ENCODE data around the gene PDZRN4.

Gene PDZRN4

DNA sequence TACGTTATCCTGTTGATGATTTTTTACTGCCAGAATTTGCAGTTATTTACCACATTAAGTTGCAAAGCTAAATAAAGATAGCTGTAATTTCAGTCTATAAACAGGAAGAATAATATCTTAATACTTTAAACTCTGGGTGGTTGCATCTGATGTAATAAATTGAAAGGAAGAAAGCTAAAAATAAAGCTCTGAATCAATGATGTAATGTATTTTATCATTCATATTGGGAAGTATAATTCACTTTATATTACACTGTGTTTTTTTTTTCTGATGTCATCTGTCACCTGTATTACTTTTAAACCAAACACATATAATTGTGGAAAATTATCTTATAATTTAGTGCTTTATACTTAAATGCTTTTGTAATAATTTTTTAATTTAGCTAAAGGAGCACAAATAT, 37.1 kb downstream of the PDZRN4 start:
- WGBS (ENCODE audit: insufficient coverage), result no CpG with 5 or more reads among the region's 1 CpG
- DNase-seq, result no peak
- Histone ChIP-seq H3K27ac (ENCODE audit: insufficient read depth in 1 of 2, low read depth in 1 of 2, low read length in 2 of 2, poor library complexity in 1 of 2, severe bottlenecking in 2 of 2) (no peak overlapping the region), H3K9me3 (ENCODE audit: control extremely low read depth in 1 of 5, control insufficient read depth in 4 of 5, insufficient read depth in 2 of 5, low read depth in 1 of 5, low read length in 4 of 5) (no peaks in the 10 kb centered on the region), H3K27me3 (replicated peaks in 2 of 5; ENCODE audit: control insufficient read depth in 4 of 5, insufficient read depth in 5 of 5, low read length in 4 of 5) (no peaks in the 10 kb centered on the region), H3K4me3 (ENCODE audit: control insufficient read depth in 1 of 7, extremely low read depth in 1 of 7, insufficient read depth in 4 of 7, low read depth in 2 of 7, low read length in 6 of 7) (no peak overlapping the region), H3K4me1 (ENCODE audit: control extremely low read depth in 1 of 4, control insufficient read depth in 4 of 4, insufficient read depth in 4 of 4, low read length in 3 of 4) (peaks cover 10 to 40% (median 22%) of the 10 kb centered on the region in 4 experiments), H3K36me3 (ENCODE audit: control insufficient read depth in 4 of 4, insufficient read depth in 4 of 4, low read length in 3 of 4) (no peaks in the 10 kb centered on the region)
- ChIA-PET POLR2A (no interaction called here), CTCF (interaction anchor here (1.1 to 1.5 kb wide), 2 partner anchors 18 to 33 kb away, joined by 3 read pairs; no protein-coding TSS in a partner anchor)

DNA sequence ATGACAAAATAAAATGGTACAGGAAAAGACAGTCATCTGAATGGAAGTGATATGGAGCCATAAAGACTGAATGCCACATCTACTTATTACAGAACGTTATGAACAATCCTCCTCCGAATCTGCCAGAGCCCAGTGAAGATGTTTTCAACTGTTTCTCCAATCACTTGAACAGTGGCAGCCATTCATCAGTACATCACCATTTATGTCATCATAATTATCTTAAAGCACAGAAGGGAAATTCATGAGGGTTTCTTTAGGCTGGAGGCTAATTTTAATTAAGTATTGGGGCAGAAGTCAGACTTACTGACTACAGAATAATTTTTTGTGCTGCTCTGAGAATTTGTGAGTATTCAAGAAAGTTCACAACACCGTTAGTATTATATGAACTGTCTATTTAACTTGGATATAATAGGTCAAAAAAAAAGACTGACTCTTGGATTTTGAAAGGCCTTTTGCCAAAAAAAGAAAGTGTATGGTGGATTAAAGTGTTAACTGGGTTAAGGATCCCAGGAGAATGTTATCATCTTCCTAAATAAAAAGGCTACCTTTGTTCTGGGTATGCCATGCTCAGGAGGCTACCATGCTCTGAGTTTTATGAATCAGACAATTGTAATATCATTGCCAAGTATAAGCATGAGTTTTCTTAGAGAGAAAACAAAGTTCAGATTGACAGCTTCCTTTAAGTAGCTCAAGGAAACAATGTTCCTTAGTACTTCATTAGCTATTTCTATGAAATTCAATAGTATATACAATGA, 40.1 kb downstream of the PDZRN4 start:
- no peak overlapping the region for H3K27ac ChIP-seq (ENCODE audit: insufficient read depth in 1 of 2, low read depth in 1 of 2, low read length in 2 of 2, poor library complexity in 1 of 2, severe bottlenecking in 2 of 2)
- 17% methylated on average over 2 of the region's 3 CpGs for WGBS (ENCODE audit: insufficient coverage)
- no peaks in the 10 kb centered on the region for H3K27me3 ChIP-seq (replicated peaks in 2 of 5; ENCODE audit: control insufficient read depth in 4 of 5, insufficient read depth in 5 of 5, low read length in 4 of 5)
- ChIA-PET CTCF (no interaction called here), POLR2A (no interaction called here)
- no peaks in the 10 kb centered on the region for H3K36me3 ChIP-seq (ENCODE audit: control insufficient read depth in 4 of 4, insufficient read depth in 4 of 4, low read length in 3 of 4)
- no peaks in the 10 kb centered on the region for H3K9me3 ChIP-seq (ENCODE audit: control extremely low read depth in 1 of 5, control insufficient read depth in 4 of 5, insufficient read depth in 2 of 5, low read depth in 1 of 5, low read length in 4 of 5)
- DNase-seq, result peak; percentile 12 to 60 (median 19)
- peak overlapping the region in 2 of 7 experiments; percentile 6 to 17 for H3K4me3 ChIP-seq (ENCODE audit: control insufficient read depth in 1 of 7, extremely low read depth in 1 of 7, insufficient read depth in 4 of 7, low read depth in 2 of 7, low read length in 6 of 7)
- H3K4me1 ChIP-seq (ENCODE audit: control extremely low read depth in 1 of 4, control insufficient read depth in 4 of 4, insufficient read depth in 4 of 4, low read length in 3 of 4), result peaks cover 0 to 17% (median 4%) of the 10 kb centered on the region in 4 experiments

DNA sequence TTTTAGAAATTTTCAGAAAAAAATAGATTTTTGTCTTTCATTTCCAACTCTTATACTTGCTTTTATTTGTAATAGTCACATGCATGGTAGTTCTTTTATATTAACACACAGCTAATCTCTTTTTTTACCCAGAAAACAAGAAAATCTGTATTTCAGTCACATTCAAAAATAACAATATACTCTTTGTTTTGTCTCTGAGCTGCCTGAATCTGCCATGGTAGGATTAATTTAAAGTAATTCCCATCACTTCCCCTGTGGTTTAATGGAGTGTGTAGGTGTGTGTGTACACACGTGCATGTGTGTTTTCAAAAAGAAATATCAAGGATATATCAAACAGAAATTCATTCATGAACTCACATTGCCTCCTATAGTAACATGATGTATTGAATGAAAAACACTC, 42.6 kb downstream of the PDZRN4 start:
- Histone ChIP-seq H3K4me1 (ENCODE audit: control extremely low read depth in 1 of 4, control insufficient read depth in 4 of 4, insufficient read depth in 4 of 4, low read length in 3 of 4) (peaks cover 0 to 7% (median 0%) of the 10 kb centered on the region in 4 experiments), H3K9me3 (ENCODE audit: control extremely low read depth in 1 of 5, control insufficient read depth in 4 of 5, insufficient read depth in 2 of 5, low read depth in 1 of 5, low read length in 4 of 5) (no peaks in the 10 kb centered on the region), H3K36me3 (ENCODE audit: control insufficient read depth in 4 of 4, insufficient read depth in 4 of 4, low read length in 3 of 4) (no peaks in the 10 kb centered on the region), H3K27me3 (replicated peaks in 2 of 5; ENCODE audit: control insufficient read depth in 4 of 5, insufficient read depth in 5 of 5, low read length in 4 of 5) (no peaks in the 10 kb centered on the region), H3K4me3 (ENCODE audit: control insufficient read depth in 1 of 7, extremely low read depth in 1 of 7, insufficient read depth in 4 of 7, low read depth in 2 of 7, low read length in 6 of 7) (no peak overlapping the region), H3K27ac (ENCODE audit: insufficient read depth in 1 of 2, low read depth in 1 of 2, low read length in 2 of 2, poor library complexity in 1 of 2, severe bottlenecking in 2 of 2) (no peak overlapping the region)
- ChIA-PET POLR2A (no interaction called here), CTCF (no interaction called here)
- no peak for DNase-seq
- no CpG with 5 or more reads among the region's 1 CpG for WGBS (ENCODE audit: insufficient coverage)

DNA sequence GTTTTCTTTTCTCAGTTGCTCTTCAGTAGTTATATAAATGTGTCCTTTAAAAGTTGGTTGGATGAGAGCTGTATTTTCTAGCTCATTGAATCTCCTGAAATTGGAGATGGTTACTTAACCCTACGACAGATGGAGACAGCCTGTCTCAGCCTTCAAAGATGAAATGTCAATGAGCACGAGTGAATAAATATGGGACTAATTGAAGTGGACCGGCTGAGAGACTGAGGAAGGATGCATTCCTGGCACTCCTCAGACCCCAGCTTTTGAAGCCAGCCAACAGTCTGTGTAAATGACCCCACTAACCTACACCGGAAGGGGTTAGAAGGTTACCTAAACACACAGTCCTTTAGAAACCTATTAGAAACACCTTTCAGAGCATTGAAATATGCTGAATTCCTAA, 46.6 kb downstream of the PDZRN4 start:
- WGBS (ENCODE audit: insufficient coverage), result 96% methylated on average over 3 of the region's 4 CpGs
- Histone ChIP-seq H3K36me3 (ENCODE audit: control insufficient read depth in 4 of 4, insufficient read depth in 4 of 4, low read length in 3 of 4) (no peaks in the 10 kb centered on the region), H3K4me3 (ENCODE audit: control insufficient read depth in 1 of 7, extremely low read depth in 1 of 7, insufficient read depth in 4 of 7, low read depth in 2 of 7, low read length in 6 of 7) (no peak overlapping the region), H3K4me1 (ENCODE audit: control extremely low read depth in 1 of 4, control insufficient read depth in 4 of 4, insufficient read depth in 4 of 4, low read length in 3 of 4) (no peaks in the 10 kb centered on the region), H3K9me3 (ENCODE audit: control extremely low read depth in 1 of 5, control insufficient read depth in 4 of 5, insufficient read depth in 2 of 5, low read depth in 1 of 5, low read length in 4 of 5) (no peaks in the 10 kb centered on the region), H3K27me3 (replicated peaks in 2 of 5; ENCODE audit: control insufficient read depth in 4 of 5, insufficient read depth in 5 of 5, low read length in 4 of 5) (no peaks in the 10 kb centered on the region), H3K27ac (ENCODE audit: insufficient read depth in 1 of 2, low read depth in 1 of 2, low read length in 2 of 2, poor library complexity in 1 of 2, severe bottlenecking in 2 of 2) (no peak overlapping the region)
- POLR2A ChIA-PET, result no interaction called here
- CTCF ChIA-PET, result interaction anchor here (1.1 kb wide), 1 partner anchor 31 kb away, joined by 4 read pairs; no protein-coding TSS in a partner anchor
- no peak for DNase-seq

DNA sequence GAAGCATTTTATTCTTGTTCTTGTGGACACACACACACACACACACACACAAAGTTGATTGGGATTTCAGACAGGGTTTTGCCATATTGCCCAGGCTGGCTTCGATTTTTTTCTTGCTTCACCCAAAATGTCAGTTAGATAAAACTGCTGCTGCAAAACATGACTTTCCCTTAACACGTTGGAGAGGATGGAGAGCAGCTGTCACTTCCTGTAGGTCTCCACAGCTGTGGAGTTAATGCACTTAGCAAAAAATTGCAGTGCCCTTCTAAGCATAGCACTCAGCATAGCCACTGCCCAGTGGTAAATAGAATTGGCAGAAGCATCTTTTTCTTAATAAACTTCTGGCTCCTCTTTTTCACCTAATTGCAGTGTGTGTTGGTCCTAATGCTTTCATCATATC, 54.5 kb downstream of the PDZRN4 start:
- Histone ChIP-seq H3K27me3 (replicated peaks in 2 of 5; ENCODE audit: control insufficient read depth in 4 of 5, insufficient read depth in 5 of 5, low read length in 4 of 5) (no peaks in the 10 kb centered on the region), H3K4me1 (ENCODE audit: control extremely low read depth in 1 of 4, control insufficient read depth in 4 of 4, insufficient read depth in 4 of 4, low read length in 3 of 4) (peaks cover 4 to 9% (median 5%) of the 10 kb centered on the region in 4 experiments), H3K36me3 (ENCODE audit: control insufficient read depth in 4 of 4, insufficient read depth in 4 of 4, low read length in 3 of 4) (no peaks in the 10 kb centered on the region), H3K9me3 (ENCODE audit: control extremely low read depth in 1 of 5, control insufficient read depth in 4 of 5, insufficient read depth in 2 of 5, low read depth in 1 of 5, low read length in 4 of 5) (no peaks in the 10 kb centered on the region), H3K4me3 (ENCODE audit: control insufficient read depth in 1 of 7, extremely low read depth in 1 of 7, insufficient read depth in 4 of 7, low read depth in 2 of 7, low read length in 6 of 7) (no peak overlapping the region), H3K27ac (ENCODE audit: insufficient read depth in 1 of 2, low read depth in 1 of 2, low read length in 2 of 2, poor library complexity in 1 of 2, severe bottlenecking in 2 of 2) (no peak overlapping the region)
- peak in 2 of 3 donors; percentile 63 to 82 for DNase-seq
- WGBS (ENCODE audit: insufficient coverage), result 0% methylated on average over 2 of the region's 2 CpGs
- ChIA-PET CTCF (interaction anchor here (1.0 to 1.1 kb wide), 2 partner anchors 17 to 21 kb away, joined by 3 read pairs; no protein-coding TSS in a partner anchor), POLR2A (interaction anchor here (0.7 kb wide), 1 partner anchor 410 kb away, joined by 4 read pairs; no protein-coding TSS in a partner anchor)

DNA sequence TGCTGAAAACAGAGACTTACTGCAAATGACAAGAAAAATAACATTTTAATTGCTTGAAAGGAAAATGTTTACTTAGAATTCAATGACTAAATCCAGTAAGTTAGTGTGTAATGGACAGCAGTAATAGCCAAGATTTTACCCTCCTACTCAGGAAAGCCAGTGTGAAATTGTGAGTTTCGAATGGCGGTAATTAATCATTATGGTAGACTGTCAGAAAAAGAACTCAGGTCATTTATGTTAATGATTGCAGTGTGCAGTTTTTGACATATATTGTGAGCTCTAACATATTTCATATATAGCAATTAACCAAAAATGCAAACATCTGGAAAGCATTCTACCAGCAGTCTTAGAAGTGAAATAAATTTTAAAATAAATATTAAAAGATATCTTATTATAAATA, 60.3 kb downstream of the PDZRN4 start:
- ChIA-PET CTCF (no interaction called here), POLR2A (no interaction called here)
- H3K36me3 ChIP-seq (ENCODE audit: control insufficient read depth in 4 of 4, insufficient read depth in 4 of 4, low read length in 3 of 4), result no peaks in the 10 kb centered on the region

DNA sequence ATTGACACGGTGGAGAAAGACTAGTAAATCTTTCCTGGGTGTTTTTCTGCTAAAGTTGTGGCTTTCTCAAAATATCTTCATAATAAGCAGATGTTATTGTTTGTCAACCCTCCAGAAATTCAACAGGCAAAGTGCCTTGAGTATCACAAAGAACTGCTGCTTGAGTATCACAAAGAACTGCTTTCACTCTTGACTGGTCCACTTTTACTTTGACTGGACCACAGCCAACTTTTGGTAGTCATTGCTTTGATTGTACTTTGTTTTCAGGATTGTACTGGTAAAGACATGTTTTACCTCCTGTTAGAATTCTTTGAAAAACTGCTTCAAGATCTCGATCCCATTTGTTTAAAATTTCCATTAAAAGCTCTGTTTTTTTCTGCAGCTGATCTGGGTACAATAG, 62.6 kb downstream of the PDZRN4 start:
- no peaks in the 10 kb centered on the region for H3K27me3 ChIP-seq (replicated peaks in 2 of 5; ENCODE audit: control insufficient read depth in 4 of 5, insufficient read depth in 5 of 5, low read length in 4 of 5)
- ChIA-PET CTCF (no interaction called here), POLR2A (no interaction called here)
- DNase-seq, result no peak
- no peak overlapping the region for H3K27ac ChIP-seq (ENCODE audit: insufficient read depth in 1 of 2, low read depth in 1 of 2, low read length in 2 of 2, poor library complexity in 1 of 2, severe bottlenecking in 2 of 2)
- H3K9me3 ChIP-seq (ENCODE audit: control extremely low read depth in 1 of 5, control insufficient read depth in 4 of 5, insufficient read depth in 2 of 5, low read depth in 1 of 5, low read length in 4 of 5), result peaks cover 0 to 2% (median 0%) of the 10 kb centered on the region in 5 experiments
- H3K36me3 ChIP-seq (ENCODE audit: control insufficient read depth in 4 of 4, insufficient read depth in 4 of 4, low read length in 3 of 4), result no peaks in the 10 kb centered on the region
- 100% methylated on average over 1 of the region's 2 CpGs for WGBS (ENCODE audit: insufficient coverage)
- no peak overlapping the region for H3K4me3 ChIP-seq (ENCODE audit: control insufficient read depth in 1 of 7, extremely low read depth in 1 of 7, insufficient read depth in 4 of 7, low read depth in 2 of 7, low read length in 6 of 7)
- no peaks in the 10 kb centered on the region for H3K4me1 ChIP-seq (ENCODE audit: control extremely low read depth in 1 of 4, control insufficient read depth in 4 of 4, insufficient read depth in 4 of 4, low read length in 3 of 4)

More for the DNA sequence above, 60.3 kb downstream of the PDZRN4 start:
- Histone ChIP-seq H3K27me3 (replicated peaks in 2 of 5; ENCODE audit: control insufficient read depth in 4 of 5, insufficient read depth in 5 of 5, low read length in 4 of 5) (no peaks in the 10 kb centered on the region), H3K9me3 (ENCODE audit: control extremely low read depth in 1 of 5, control insufficient read depth in 4 of 5, insufficient read depth in 2 of 5, low read depth in 1 of 5, low read length in 4 of 5) (peaks cover 0 to 2% (median 0%) of the 10 kb centered on the region in 5 experiments), H3K27ac (ENCODE audit: insufficient read depth in 1 of 2, low read depth in 1 of 2, low read length in 2 of 2, poor library complexity in 1 of 2, severe bottlenecking in 2 of 2) (no peak overlapping the region), H3K4me1 (ENCODE audit: control extremely low read depth in 1 of 4, control insufficient read depth in 4 of 4, insufficient read depth in 4 of 4, low read length in 3 of 4) (no peaks in the 10 kb centered on the region), H3K4me3 (ENCODE audit: control insufficient read depth in 1 of 7, extremely low read depth in 1 of 7, insufficient read depth in 4 of 7, low read depth in 2 of 7, low read length in 6 of 7) (no peak overlapping the region)
- DNase-seq, result no peak
- WGBS (ENCODE audit: insufficient coverage), result no CpG with 5 or more reads among the region's 2 CpGs
